H9 (cell line): Measurements from ENCODE around the gene GYS1. TPM values are rescaled to one million over a fixed set of nuclear protein-coding genes. Genes with fewer than 3 reads are reported as not detected.

ENCODE experiments used
- DNase-seq: peaks from one replicate; pipeline ENCODE4 v3.0.0-alpha.2; 2017
- H2AFZ ChIP-seq: one replicate; pipeline ENCODE4 v1.6.1; 2013; ENCODE audit warnings: mild to moderate bottlenecking, low read length, control low read depth, moderate library complexity
- H2AK5ac ChIP-seq: 2 replicates; pipeline ENCODE4 v1.6.1; 2013; ENCODE audit warnings: low read length, control low read depth, mixed read lengths; ENCODE audit not compliant: insufficient read length
- H2BK120ac ChIP-seq: one replicate; pipeline ENCODE4 v1.6.1; 2013; ENCODE audit warnings: low read depth, mild to moderate bottlenecking, low read length, control low read depth, inconsistent platforms; ENCODE audit not compliant: poor library complexity, severe bottlenecking
- H2BK12ac ChIP-seq: 2 replicates; pipeline ENCODE4 v1.6.1; 2013; ENCODE audit warnings: low read length, control low read depth, mixed read lengths, low read depth; ENCODE audit not compliant: insufficient read length
- H2BK15ac ChIP-seq: 2 replicates; pipeline ENCODE4 v1.6.1; 2013; ENCODE audit warnings: low read depth, low read length, control low read depth
- H2BK20ac ChIP-seq: one replicate; pipeline ENCODE4 v1.6.1; 2013; ENCODE audit warnings: low read depth, mild to moderate bottlenecking, low read length, control low read depth, inconsistent platforms; ENCODE audit not compliant: poor library complexity, severe bottlenecking
- H2BK5ac ChIP-seq: 2 replicates; pipeline ENCODE4 v1.6.1; 2013; ENCODE audit warnings: low read length, control low read depth, mixed read lengths; ENCODE audit not compliant: insufficient read length
- H3K14ac ChIP-seq: 2 replicates; pipeline ENCODE4 v1.6.1; 2013; ENCODE audit warnings: low read length, control low read depth; ENCODE audit not compliant: insufficient read depth
- H3K18ac ChIP-seq: 2 replicates; pipeline ENCODE4 v1.6.1; 2013; ENCODE audit warnings: low read depth, mild to moderate bottlenecking, mixed read lengths, low read length, control low read depth; ENCODE audit not compliant: insufficient read length
- H3K23ac ChIP-seq: 2 replicates; pipeline ENCODE4 v1.6.1; 2013; ENCODE audit warnings: low read length, control low read depth, mixed read lengths, low read depth; ENCODE audit not compliant: insufficient read length
- H3K23me2 ChIP-seq: 2 replicates; pipeline ENCODE4 v1.6.1; 2013; ENCODE audit warnings: low read depth, mild to moderate bottlenecking, mixed read lengths, low read length, control low read depth; ENCODE audit not compliant: insufficient read length, poor library complexity, severe bottlenecking
- H3K27ac ChIP-seq: 2 replicates; pipeline ENCODE4 v1.5.1; 2013; ENCODE audit warnings: low read length, control low read depth, mixed read lengths, low read depth; ENCODE audit not compliant: insufficient read length
- H3K27me3 ChIP-seq: 2 replicates; pipeline ENCODE4 v1.6.1; 2013; ENCODE audit warnings: low read length, control low read depth, inconsistent platforms; ENCODE audit not compliant: insufficient read depth
- H3K4ac ChIP-seq: 2 replicates; pipeline ENCODE4 v1.6.1; 2013; ENCODE audit warnings: low read depth, mild to moderate bottlenecking, control low read depth, inconsistent platforms, low read length, moderate library complexity
- H3K4me1 ChIP-seq: 2 replicates; pipeline ENCODE4 v1.6.1; 2013; ENCODE audit warnings: low read length, control low read depth, inconsistent platforms; ENCODE audit not compliant: insufficient read depth
- H3K4me2 ChIP-seq: 2 replicates; pipeline ENCODE4 v1.6.1; 2013; ENCODE audit warnings: low read length, control low read depth, mixed read lengths; ENCODE audit not compliant: insufficient read length, insufficient read depth
- H3K56ac ChIP-seq: 2 replicates; pipeline ENCODE4 v1.6.1; 2013; ENCODE audit warnings: low read depth, mild to moderate bottlenecking, mixed read lengths, low read length, control low read depth; ENCODE audit not compliant: insufficient read length
- H3K79me1 ChIP-seq: 2 replicates; pipeline ENCODE4 v1.6.1; 2013; ENCODE audit warnings: low read depth, mild to moderate bottlenecking, moderate library complexity, low read length, control low read depth, inconsistent platforms; ENCODE audit not compliant: insufficient read depth, poor library complexity, severe bottlenecking
- H3K79me2 ChIP-seq: 2 replicates; pipeline ENCODE4 v1.6.1; 2013; ENCODE audit warnings: low read length, control low read depth, inconsistent platforms; ENCODE audit not compliant: insufficient read depth
- H3K9ac ChIP-seq: 2 replicates; pipeline ENCODE4 v1.6.1; 2013; ENCODE audit warnings: low read length, control low read depth, mixed read lengths; ENCODE audit not compliant: insufficient read length; ENCODE audit errors: extremely low read depth
- H3K9me3 ChIP-seq: one replicate; pipeline ENCODE4 v1.6.1; 2013; ENCODE audit warnings: low read depth, low read length, inconsistent platforms; ENCODE audit not compliant: control insufficient read depth
- H3T11ph ChIP-seq: one replicate; pipeline ENCODE4 v1.6.1; 2013; ENCODE audit warnings: mild to moderate bottlenecking, low read length, control low read depth, inconsistent platforms
- H4K20me1 ChIP-seq: one replicate; pipeline ENCODE4 v1.6.1; 2013; ENCODE audit not compliant: control insufficient read depth, insufficient read length, insufficient read depth
- H4K5ac ChIP-seq: 2 replicates; pipeline ENCODE4 v1.6.1; 2013; ENCODE audit warnings: low read depth, mild to moderate bottlenecking, mixed read lengths, low read length, control low read depth; ENCODE audit not compliant: insufficient read length
- H4K8ac ChIP-seq: replicated peaks from 2 replicates; pipeline ENCODE4 v1.6.1; 2013; ENCODE audit warnings: low read length, control low read depth, mixed read lengths, low read depth; ENCODE audit not compliant: insufficient read length
- H4K91ac ChIP-seq: 2 replicates; pipeline ENCODE4 v1.6.1; 2013; ENCODE audit warnings: low read depth, mild to moderate bottlenecking, moderate library complexity, mixed read lengths, low read length, control low read depth; ENCODE audit not compliant: insufficient read length
- H3K27ac Mint-ChIP-seq, 3 experiments: 2 replicates in 2 of 3; 3 replicates in 1 of 3; pipeline ENCODE4 v1.8.0; 2020 to 2021; ENCODE audit warnings: mixed read lengths in 3 of 3, mild to moderate bottlenecking in 1 of 3, moderate library complexity in 1 of 3
- H3K27me3 Mint-ChIP-seq: 2 replicates; pipeline ENCODE4 v1.8.0; 2021; ENCODE audit warnings: low read depth, mild to moderate bottlenecking, moderate library complexity, mixed read lengths
- H3K36me3 Mint-ChIP-seq, 3 experiments: 2 replicates in 2 of 3; 3 replicates in 1 of 3; pipeline ENCODE4 v1.8.0; 2020 to 2021; ENCODE audit warnings: low read depth in 3 of 3, mixed read lengths in 3 of 3; ENCODE audit not compliant: insufficient read depth in 1 of 3
- H3K4me1 Mint-ChIP-seq, 2 experiments: 2 replicates each; pipeline ENCODE4 v1.8.0; 2020; ENCODE audit warnings: mixed read lengths in 2 of 2
- H3K4me3 Mint-ChIP-seq, 2 experiments: 2 replicates in 1 of 2; 3 replicates in 1 of 2; pipeline ENCODE4 v1.8.0; 2020 to 2021; ENCODE audit warnings: mild to moderate bottlenecking in 2 of 2, mixed read lengths in 2 of 2, moderate library complexity in 1 of 2
- H3K9me3 Mint-ChIP-seq, 2 experiments: 2 replicates in 1 of 2; 3 replicates in 1 of 2; pipeline ENCODE4 v1.8.0; 2020; ENCODE audit warnings: mild to moderate bottlenecking in 2 of 2, mixed read lengths in 2 of 2, moderate library complexity in 1 of 2
- WGBS: extraction: QIAGEN DNeasy Blood & Tissue Kit; methylation state at CpG from one replicate; pipeline ENCODE4 v1.1.7; 2013; ENCODE audit warnings: missing lambda C conversion rate, low lambda C conversion rate, mixed read lengths; ENCODE audit not compliant: insufficient read length; ENCODE audit errors: extremely low coverage; 5-methylcytosine and 5-hydroxymethylcytosine counted together
- total RNA-seq: library from RNA; stranded (reverse); gene quantifications from 2 replicates; pipeline ENCODE4 v1.2.1, GENCODE V29; 2021
- TF ChIP-seq, protein P1 (sequence below): fragments of 200-600 bp; sonication (generic); conservative IDR thresholded peaks from 3 replicates; pipeline ENCODE4 v1.8.0; 2021; ENCODE audit warnings: antibody characterized with exemption, mild to moderate bottlenecking

GYS1 gene
- total RNA-seq, 1 experiment from 2014 or later = 44.3 TPM

- WGBS = no CpG with 5 or more reads among the region's 18 CpGs
- Mint-ChIP-seq H3K27ac (no peak overlapping the region), H3K9me3 (peaks cover 0 to 1% of the 10 kb centered on the region in 2 experiments; a peak in 1 of 5 replicates), H3K36me3 (peaks cover 21 to 64% (median 61%) of the 10 kb centered on the region in 3 experiments; a peak in 6 of 7 replicates), H3K27me3 (peaks cover 17% of the 10 kb centered on the region), H3K4me1 (peaks cover 5 to 19% of the 10 kb centered on the region in 2 experiments), H3K4me3 (no peak overlapping the region)
- Histone ChIP-seq H3K79me2 (no peaks in the 10 kb centered on the region), H2BK120ac (no peak overlapping the region), H3K27me3 (no peaks in the 10 kb centered on the region; the same call in 1 of the 2 replicates), H2BK15ac (no peak overlapping the region), H2BK20ac (no peak overlapping the region), H3T11ph (no peak overlapping the region), H3K4ac (no peak overlapping the region), H3K18ac (no peak overlapping the region), H3K4me2 (no peak overlapping the region), H3K23ac (no peak overlapping the region), H2AK5ac (no peak overlapping the region), H3K9ac (no peak overlapping the region), H3K27ac (no peak overlapping the region), H3K79me1 (no peaks in the 10 kb centered on the region), H4K20me1 (no peaks in the 10 kb centered on the region), H3K14ac (no peak overlapping the region), H2BK5ac (no peak overlapping the region), H3K9me3 (no peaks in the 10 kb centered on the region), H2BK12ac (no peak overlapping the region), H2AFZ (no peak overlapping the region), H3K4me1 (no peaks in the 10 kb centered on the region), H4K8ac (no peak overlapping the region), H4K5ac (no peak overlapping the region), H4K91ac (no peak overlapping the region), H3K56ac (no peak overlapping the region), H3K23me2 (peaks cover 8% of the 10 kb centered on the region)
- TF ChIP-seq, protein P1, sequence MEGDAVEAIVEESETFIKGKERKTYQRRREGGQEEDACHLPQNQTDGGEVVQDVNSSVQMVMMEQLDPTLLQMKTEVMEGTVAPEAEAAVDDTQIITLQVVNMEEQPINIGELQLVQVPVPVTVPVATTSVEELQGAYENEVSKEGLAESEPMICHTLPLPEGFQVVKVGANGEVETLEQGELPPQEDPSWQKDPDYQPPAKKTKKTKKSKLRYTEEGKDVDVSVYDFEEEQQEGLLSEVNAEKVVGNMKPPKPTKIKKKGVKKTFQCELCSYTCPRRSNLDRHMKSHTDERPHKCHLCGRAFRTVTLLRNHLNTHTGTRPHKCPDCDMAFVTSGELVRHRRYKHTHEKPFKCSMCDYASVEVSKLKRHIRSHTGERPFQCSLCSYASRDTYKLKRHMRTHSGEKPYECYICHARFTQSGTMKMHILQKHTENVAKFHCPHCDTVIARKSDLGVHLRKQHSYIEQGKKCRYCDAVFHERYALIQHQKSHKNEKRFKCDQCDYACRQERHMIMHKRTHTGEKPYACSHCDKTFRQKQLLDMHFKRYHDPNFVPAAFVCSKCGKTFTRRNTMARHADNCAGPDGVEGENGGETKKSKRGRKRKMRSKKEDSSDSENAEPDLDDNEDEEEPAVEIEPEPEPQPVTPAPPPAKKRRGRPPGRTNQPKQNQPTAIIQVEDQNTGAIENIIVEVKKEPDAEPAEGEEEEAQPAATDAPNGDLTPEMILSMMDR = no peak
- DNase-seq = no peak
Observed at GRCh38 chr19:49014870-49015255, 21.8 kb upstream of the GYS1 start.
